Fibroblast of mammary gland (primary cell): Measurements from ENCODE around the gene PROSER1.

Experiments
- DNase-seq: peaks from one replicate; pipeline ENCODE4 v3.0.0-alpha.2; 2010; ENCODE audit warnings: low read depth
- H3K4me3 ChIP-seq: 2 replicates; pipeline ENCODE4 v1.5.1; 2011; ENCODE audit warnings: low read depth, mild to moderate bottlenecking, low read length, moderate library complexity; ENCODE audit not compliant: control insufficient read depth
- CTCF ChIP-seq: conservative IDR thresholded peaks from 2 replicates; pipeline ENCODE4 v1.5.1; 2011; ENCODE audit warnings: low read depth, low read length, inconsistent platforms; ENCODE audit not compliant: control insufficient read depth, insufficient read depth

Gene PROSER1

DNA sequence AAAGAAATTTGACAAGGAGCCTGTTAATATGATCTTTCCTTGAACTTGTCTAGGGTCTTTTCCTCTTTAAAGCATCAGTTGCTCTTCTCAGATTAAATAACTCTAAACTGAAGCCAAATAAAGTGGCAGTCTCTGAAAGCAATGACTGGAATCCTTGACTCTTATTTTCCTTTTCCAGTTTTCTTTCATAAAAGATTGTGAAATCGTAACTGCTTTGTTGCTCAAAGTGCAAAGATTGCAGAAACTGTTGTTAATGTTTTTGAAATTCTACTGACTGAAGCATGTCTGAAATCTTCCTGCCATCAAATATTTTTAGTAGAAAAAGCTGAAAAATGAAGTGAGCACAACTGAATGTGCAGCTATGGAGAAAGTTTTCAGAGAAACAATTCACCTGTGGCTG lies 2.3 kb upstream of the PROSER1 start:
- no peak overlapping the region for H3K4me3 ChIP-seq
- TF ChIP-seq CTCF: no peak
- no peak for DNase-seq

DNA sequence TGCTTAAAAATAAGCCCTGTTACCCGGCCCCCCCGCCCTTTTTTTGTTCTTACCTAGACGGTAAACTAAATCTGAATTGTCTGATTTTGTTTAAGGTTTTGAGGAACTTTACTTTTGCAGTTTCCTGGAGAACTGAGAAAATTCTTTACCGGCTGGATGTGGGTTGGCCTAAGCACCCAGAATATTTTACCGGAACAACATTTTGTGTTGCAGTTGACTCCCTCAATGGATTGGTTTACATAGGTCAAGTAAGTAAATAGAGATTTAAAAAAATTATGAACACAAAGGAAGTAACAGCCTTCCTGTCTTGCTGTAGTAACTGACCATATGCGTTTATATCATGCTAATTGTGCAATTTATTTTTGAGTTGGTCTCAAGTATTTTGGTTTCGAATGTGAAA lies 1.2 kb upstream of the PROSER1 start:
- DNase-seq: no peak
- H3K4me3 ChIP-seq: peak overlapping the region; percentile 98
- no peak for TF ChIP-seq CTCF

GRCh38 chr13:39038569-39039030 lies 711 bp upstream of the PROSER1 start:
- TF ChIP-seq CTCF: no peak
- peak; percentile 28 for DNase-seq
- peak overlapping the region; percentile 98 for H3K4me3 ChIP-seq

DNA sequence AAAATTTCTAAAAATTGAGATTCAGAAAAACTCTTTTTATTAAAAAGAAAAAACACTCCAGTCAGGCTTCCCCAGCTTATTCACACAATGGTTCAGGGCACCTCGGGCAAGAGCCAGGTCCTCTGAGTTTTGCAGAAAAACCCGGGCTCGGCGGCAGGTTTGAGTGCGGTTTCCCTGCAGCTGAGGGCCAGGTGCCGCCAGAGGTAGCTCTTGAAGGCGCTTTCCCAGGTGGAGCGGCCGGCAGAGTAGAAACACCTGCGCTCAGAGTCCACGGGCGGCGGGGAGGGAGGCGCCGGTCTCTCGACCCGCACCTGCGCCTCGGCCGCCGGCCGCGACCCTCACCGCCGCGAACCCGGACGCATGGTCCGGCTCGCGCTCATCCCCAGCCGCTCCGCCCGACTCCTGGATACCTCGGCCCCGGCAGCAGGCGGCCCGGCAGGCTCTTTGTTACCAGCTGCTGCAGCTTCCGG lies 444 bp downstream of the PROSER1 start:
- H3K4me3 ChIP-seq: peak overlapping the region; percentile 98
- no peak for DNase-seq
- TF ChIP-seq CTCF: no peak

GRCh38 chr13:39036212-39036611 lies 1.7 kb downstream of the PROSER1 start:
- no peak for DNase-seq
- no peak for TF ChIP-seq CTCF
- peak overlapping the region; percentile 98 for H3K4me3 ChIP-seq

DNA sequence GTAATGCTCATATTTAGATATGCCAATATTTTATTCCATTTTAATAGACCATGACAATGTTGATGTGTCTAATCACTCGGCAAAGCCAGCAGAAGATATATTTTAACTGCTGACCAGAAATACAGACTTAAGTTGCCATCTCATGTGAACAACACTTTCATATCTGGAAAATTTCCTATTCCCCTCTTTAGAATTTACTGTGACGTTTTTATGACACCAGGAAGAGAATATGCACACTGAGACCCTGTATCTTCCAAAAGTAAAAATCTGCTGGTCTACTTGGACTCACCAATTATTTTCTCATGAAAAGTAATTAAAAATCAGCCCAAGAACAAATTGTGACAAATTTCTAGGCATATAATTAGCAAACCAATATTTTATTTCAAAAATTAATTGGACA lies 2.1 kb downstream of the PROSER1 start:
- DNase-seq: no peak
- no peak for TF ChIP-seq CTCF

DNA sequence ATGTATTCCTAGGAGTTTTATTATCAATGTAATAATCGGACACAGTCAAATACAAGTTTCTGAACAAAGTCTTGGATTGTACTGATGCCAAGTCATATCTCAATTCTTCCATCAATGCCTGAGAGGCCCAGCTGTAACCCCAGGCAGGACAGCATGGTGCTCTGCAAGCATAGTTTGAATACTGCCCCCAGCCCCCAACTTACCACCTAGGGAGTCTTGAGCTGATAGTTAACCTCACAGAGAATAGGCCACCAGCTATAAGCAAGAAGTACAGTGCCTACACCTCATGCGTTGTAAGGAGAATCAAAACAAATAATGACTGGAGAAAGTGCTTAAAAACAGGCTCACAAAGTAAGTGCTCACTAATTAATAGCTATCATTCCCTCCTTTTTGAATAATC lies 2.7 kb downstream of the PROSER1 start:
- H3K4me3 ChIP-seq: peak overlapping the region; percentile 6
- no peak for DNase-seq
- no peak for TF ChIP-seq CTCF

More for the DNA sequence above, 2.1 kb downstream of the PROSER1 start:
- H3K4me3 ChIP-seq: peak overlapping the region; percentile 98
